ENCODE data around the gene AIG1.
"Not testable (repeated sequence)": the region's sequence is repeated elsewhere in the genome, so short reads cannot be mapped to it uniquely, and the experiment has no call there.

AIG1 gene

DNA sequence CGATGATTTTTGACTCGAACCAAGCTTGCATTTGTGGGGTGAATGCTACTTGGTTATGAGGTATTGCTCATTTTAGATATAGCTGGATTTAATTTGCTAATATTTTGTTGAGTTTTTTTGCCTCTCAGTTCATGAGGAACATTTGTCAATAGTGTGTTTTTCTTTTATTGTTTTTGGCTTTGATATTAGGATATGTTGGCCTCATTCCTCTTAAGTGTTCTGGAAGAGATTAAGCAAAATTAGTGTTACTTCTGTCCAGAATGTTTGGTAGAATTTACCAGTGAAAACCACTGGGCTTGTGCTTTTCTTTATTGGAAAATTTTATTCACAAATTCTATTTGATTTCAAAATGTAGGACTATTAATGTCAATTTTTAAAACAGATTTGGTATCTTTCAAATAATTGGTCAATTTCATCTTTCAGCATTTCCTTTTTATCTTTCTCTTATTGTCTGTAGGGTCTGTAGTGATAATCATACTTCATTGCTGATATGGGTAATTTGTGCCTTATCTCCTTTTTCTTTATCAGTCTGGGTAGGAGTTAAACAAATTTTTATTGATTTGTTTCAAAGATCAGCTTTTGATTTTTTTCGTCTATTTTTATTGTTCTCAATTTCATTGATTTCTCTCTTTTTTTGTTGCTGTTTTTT is 14.1 kb downstream of the AIG1 start:
- H3K27me3 ChIP-seq (replicated peaks; ENCODE audit: insufficient read depth, low read length) = no peaks in the 10 kb centered on the region
- DNase-seq = no peak
- no peaks in the 10 kb centered on the region for H3K9me2 ChIP-seq (replicated peaks; ENCODE audit: insufficient read depth, low read length)
- H4K20me1 ChIP-seq (ENCODE audit: insufficient read depth, low read length) = no peaks in the 10 kb centered on the region
- no peak overlapping the region for H3K4me3 ChIP-seq (ENCODE audit: low read length)
- no peak overlapping the region for H2AFZ ChIP-seq (ENCODE audit: low read length)
- H3K9ac ChIP-seq (ENCODE audit: low read length) = no peak overlapping the region
- no peaks in the 10 kb centered on the region for H3F3A ChIP-seq (ENCODE audit: insufficient read depth, low read length)
- no peaks in the 10 kb centered on the region for H3K36me3 ChIP-seq (replicated peaks; ENCODE audit: insufficient read depth, low read length)
- TF ChIP-seq, protein P1, sequence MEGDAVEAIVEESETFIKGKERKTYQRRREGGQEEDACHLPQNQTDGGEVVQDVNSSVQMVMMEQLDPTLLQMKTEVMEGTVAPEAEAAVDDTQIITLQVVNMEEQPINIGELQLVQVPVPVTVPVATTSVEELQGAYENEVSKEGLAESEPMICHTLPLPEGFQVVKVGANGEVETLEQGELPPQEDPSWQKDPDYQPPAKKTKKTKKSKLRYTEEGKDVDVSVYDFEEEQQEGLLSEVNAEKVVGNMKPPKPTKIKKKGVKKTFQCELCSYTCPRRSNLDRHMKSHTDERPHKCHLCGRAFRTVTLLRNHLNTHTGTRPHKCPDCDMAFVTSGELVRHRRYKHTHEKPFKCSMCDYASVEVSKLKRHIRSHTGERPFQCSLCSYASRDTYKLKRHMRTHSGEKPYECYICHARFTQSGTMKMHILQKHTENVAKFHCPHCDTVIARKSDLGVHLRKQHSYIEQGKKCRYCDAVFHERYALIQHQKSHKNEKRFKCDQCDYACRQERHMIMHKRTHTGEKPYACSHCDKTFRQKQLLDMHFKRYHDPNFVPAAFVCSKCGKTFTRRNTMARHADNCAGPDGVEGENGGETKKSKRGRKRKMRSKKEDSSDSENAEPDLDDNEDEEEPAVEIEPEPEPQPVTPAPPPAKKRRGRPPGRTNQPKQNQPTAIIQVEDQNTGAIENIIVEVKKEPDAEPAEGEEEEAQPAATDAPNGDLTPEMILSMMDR (IDR thresholded peaks at IDR 0.05; ENCODE audit: low read length) = no peak
- TF ChIP-seq EZH2 (optimal IDR thresholded peaks at IDR 0.05; ENCODE audit: low read depth, low read length) = no peak
- TF ChIP-seq EZH2phosphoT487 (IDR thresholded peaks at IDR 0.05; ENCODE audit: low read length) = no peak
- H3K79me2 ChIP-seq (ENCODE audit: low read length) = peaks cover 3% of the 10 kb centered on the region; the same call in 1 of the 2 replicates
- no peaks in the 10 kb centered on the region for H3K9me3 ChIP-seq (replicated peaks; ENCODE audit: insufficient read depth, low read length)
- no peak overlapping the region for H3K27ac ChIP-seq (ENCODE audit: low read length)
- no peak overlapping the region for H3K4me2 ChIP-seq (ENCODE audit: low read depth, low read length)
- no peaks in the 10 kb centered on the region for H3K4me1 ChIP-seq (ENCODE audit: low read length)

DNA sequence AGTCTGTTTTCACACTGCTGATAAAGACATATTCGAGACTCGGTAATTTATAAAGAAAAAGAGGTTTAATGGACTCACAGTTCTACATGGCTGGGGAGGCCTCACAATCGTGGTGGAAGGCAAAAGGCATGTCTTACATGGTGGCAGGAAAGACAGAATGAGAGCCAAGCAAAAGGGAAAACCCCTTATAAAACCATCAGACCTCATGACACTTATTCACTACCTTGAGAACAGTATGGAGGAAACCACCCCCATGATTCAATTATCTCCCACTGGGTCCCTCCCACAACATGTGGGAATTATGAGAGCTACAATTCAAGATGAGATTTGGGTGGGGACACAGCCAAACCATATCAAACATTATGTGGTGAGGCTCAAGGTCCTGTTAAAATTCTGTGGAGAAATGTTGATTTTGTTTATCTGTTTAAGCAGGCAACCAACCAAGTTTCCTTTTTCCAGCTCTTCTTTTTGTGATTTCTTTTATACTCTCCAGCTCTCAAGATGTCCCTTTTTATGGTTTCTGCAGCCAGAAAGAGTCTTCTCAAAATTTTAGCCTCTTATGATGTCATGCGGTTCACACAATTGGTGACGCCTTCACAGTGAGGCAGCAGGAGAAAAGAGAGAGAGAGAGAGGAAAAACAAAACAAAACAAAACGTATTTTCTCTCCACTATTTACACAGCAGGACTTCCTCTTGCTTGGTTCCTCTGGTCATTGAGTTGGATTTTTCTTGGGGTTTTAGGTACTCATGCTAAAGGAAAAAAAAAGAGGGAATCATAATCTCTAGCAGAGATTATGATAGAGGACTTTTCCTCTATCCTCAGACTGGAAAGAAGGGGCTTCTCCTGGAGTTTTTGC is 18.0 kb downstream of the AIG1 start:
- H3K27me3 ChIP-seq (replicated peaks; ENCODE audit: insufficient read depth, low read length) = no peaks in the 10 kb centered on the region
- H4K20me1 ChIP-seq (ENCODE audit: insufficient read depth, low read length) = no peaks in the 10 kb centered on the region
- H3K36me3 ChIP-seq (replicated peaks; ENCODE audit: insufficient read depth, low read length) = no peaks in the 10 kb centered on the region
- H3K4me1 ChIP-seq (ENCODE audit: low read length) = no peaks in the 10 kb centered on the region
- DNase-seq = no peak
- no peaks in the 10 kb centered on the region for H3K9me3 ChIP-seq (replicated peaks; ENCODE audit: insufficient read depth, low read length)
- no peaks in the 10 kb centered on the region for H3K9me2 ChIP-seq (replicated peaks; ENCODE audit: insufficient read depth, low read length)
- TF ChIP-seq, protein P1 (IDR thresholded peaks at IDR 0.05; ENCODE audit: low read length) = no peak
- no peak for TF ChIP-seq EZH2 (optimal IDR thresholded peaks at IDR 0.05; ENCODE audit: low read depth, low read length)
- TF ChIP-seq EZH2phosphoT487 (IDR thresholded peaks at IDR 0.05; ENCODE audit: low read length) = no peak
- no peaks in the 10 kb centered on the region for H3F3A ChIP-seq (ENCODE audit: insufficient read depth, low read length)
- H3K79me2 ChIP-seq (ENCODE audit: low read length) = peaks cover 3% of the 10 kb centered on the region; the same call in 1 of the 2 replicates
- H3K4me2 ChIP-seq (ENCODE audit: low read depth, low read length) = no peak overlapping the region
- no peak overlapping the region for H3K4me3 ChIP-seq (ENCODE audit: low read length)
- H2AFZ ChIP-seq (ENCODE audit: low read length) = no peak overlapping the region
- no peak overlapping the region for H3K27ac ChIP-seq (ENCODE audit: low read length)
- no peak overlapping the region for H3K9ac ChIP-seq (ENCODE audit: low read length)

DNA sequence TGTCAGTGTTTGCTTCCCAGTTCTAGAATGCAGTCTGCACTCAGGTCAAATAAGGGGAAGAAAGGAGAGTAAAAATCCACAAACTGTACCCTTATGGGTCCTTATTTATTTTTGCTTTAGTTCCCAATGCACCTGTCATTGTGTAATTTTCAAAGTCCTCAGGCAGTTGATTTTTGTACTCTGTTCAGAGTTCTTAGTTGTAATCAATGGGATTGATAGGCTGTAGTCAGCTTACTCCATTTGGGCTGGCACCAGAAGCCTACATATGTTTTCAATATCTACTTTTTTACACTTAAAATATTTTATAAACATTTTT is 18.6 kb downstream of the AIG1 start:
- no peak overlapping the region for H3K4me2 ChIP-seq (ENCODE audit: low read depth, low read length)
- H2AFZ ChIP-seq (ENCODE audit: low read length) = no peak overlapping the region
- TF ChIP-seq EZH2phosphoT487 (IDR thresholded peaks at IDR 0.05; ENCODE audit: low read length) (no peak), EZH2 (optimal IDR thresholded peaks at IDR 0.05; ENCODE audit: low read depth, low read length) (no peak)
- TF ChIP-seq, protein P1 (IDR thresholded peaks at IDR 0.05; ENCODE audit: low read length) = no peak

DNA sequence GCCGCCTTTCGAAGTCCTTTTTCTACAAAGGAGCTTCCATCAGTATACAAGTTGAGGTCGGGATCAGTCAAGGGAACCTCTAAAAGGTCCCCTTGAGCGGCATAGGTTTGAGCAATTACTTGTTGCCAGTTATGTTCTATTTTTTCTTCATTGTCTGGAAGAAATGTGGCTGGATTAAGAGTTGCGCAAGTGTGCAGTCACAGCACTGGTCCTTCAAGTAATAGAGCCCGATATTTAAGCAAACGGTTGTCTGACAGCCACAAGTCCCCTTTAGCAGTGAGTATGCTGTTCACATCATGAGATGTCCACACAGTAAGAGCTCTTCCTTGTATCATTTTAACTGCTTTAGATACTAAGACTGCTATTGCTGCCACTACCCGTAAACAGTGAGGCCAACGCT is 21.6 kb downstream of the AIG1 start:
- H3K27me3 ChIP-seq (replicated peaks; ENCODE audit: insufficient read depth, low read length); H2AFZ ChIP-seq (ENCODE audit: low read length); H3K9me3 ChIP-seq (replicated peaks; ENCODE audit: insufficient read depth, low read length); H3K4me1 ChIP-seq (ENCODE audit: low read length); H3K9me2 ChIP-seq (replicated peaks; ENCODE audit: insufficient read depth, low read length); H3K4me3 ChIP-seq (ENCODE audit: low read length); DNase-seq; H3K79me2 ChIP-seq (ENCODE audit: low read length); H3K4me2 ChIP-seq (ENCODE audit: low read depth, low read length); H4K20me1 ChIP-seq (ENCODE audit: insufficient read depth, low read length); H3K9ac ChIP-seq (ENCODE audit: low read length); H3F3A ChIP-seq (ENCODE audit: insufficient read depth, low read length); H3K36me3 ChIP-seq (replicated peaks; ENCODE audit: insufficient read depth, low read length); H3K27ac ChIP-seq (ENCODE audit: low read length): not testable (repeated sequence)

More for the DNA sequence above, 18.6 kb downstream of the AIG1 start:
- H3K4me3 ChIP-seq (ENCODE audit: low read length) = no peak overlapping the region
- H3F3A ChIP-seq (ENCODE audit: insufficient read depth, low read length) = no peaks in the 10 kb centered on the region
- H3K79me2 ChIP-seq (ENCODE audit: low read length) = 0 out of 2 replicates have a peak, but pooled peaks cover 3% of the 10 kb centered on the region
- H4K20me1 ChIP-seq (ENCODE audit: insufficient read depth, low read length) = no peaks in the 10 kb centered on the region
- no peaks in the 10 kb centered on the region for H3K9me3 ChIP-seq (replicated peaks; ENCODE audit: insufficient read depth, low read length)
- H3K36me3 ChIP-seq (replicated peaks; ENCODE audit: insufficient read depth, low read length) = no peaks in the 10 kb centered on the region
- no peak overlapping the region for H3K27ac ChIP-seq (ENCODE audit: low read length)
- no peak for DNase-seq
- H3K4me1 ChIP-seq (ENCODE audit: low read length) = no peaks in the 10 kb centered on the region
- no peak overlapping the region for H3K9ac ChIP-seq (ENCODE audit: low read length)
- H3K27me3 ChIP-seq (replicated peaks; ENCODE audit: insufficient read depth, low read length) = no peaks in the 10 kb centered on the region
- H3K9me2 ChIP-seq (replicated peaks; ENCODE audit: insufficient read depth, low read length) = no peaks in the 10 kb centered on the region

DNA sequence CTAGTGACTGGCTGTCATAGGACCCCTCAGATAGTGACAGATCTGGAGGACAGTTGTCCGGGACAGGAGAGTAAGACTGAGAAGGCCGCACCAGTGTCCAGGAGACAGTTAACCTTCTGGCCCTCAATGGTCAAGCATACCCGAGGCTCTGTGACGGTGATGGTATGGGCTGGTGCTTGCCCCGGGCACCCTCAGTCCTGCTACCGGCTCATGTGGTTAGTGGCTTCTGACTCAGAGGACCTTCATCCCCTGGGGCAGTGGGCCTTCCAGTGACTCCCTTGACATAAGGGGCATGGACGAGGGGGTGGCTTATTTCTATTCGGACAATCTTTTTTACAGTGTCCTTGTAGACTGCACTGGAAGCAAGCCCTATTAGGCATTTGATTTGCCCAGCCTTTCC is 23.3 kb downstream of the AIG1 start:
- not testable (repeated sequence) for H3K79me2 ChIP-seq (ENCODE audit: low read length); H4K20me1 ChIP-seq (ENCODE audit: insufficient read depth, low read length); H3K9ac ChIP-seq (ENCODE audit: low read length); H3K9me2 ChIP-seq (replicated peaks; ENCODE audit: insufficient read depth, low read length); H3K36me3 ChIP-seq (replicated peaks; ENCODE audit: insufficient read depth, low read length); H3K4me3 ChIP-seq (ENCODE audit: low read length); H3K27ac ChIP-seq (ENCODE audit: low read length); H3K4me2 ChIP-seq (ENCODE audit: low read depth, low read length); H2AFZ ChIP-seq (ENCODE audit: low read length); DNase-seq; H3F3A ChIP-seq (ENCODE audit: insufficient read depth, low read length); H3K9me3 ChIP-seq (replicated peaks; ENCODE audit: insufficient read depth, low read length); H3K27me3 ChIP-seq (replicated peaks; ENCODE audit: insufficient read depth, low read length); H3K4me1 ChIP-seq (ENCODE audit: low read length)

Data from MM.1S (cell line).